RCC 7860 (cell line): ENCODE results near the gene TPMT.
A peak's percentile ranks its signal among the peaks of the same experiment; 100 is the strongest.

ENCODE experiments used
- DNase-seq: peaks from one replicate; pipeline ENCODE4 v3.0.0-alpha.2; 2015; ENCODE audit warnings: low spot score
- FAIRE-seq: peaks from 2 replicates; lab custom pipeline; 2012; peaks lifted over from hg19 to GRCh38; lab: Jason Lieb, UNC

The TPMT gene

GRCh38 chr6:18118330-18118729 is 36.5 kb downstream of the TPMT start:
- FAIRE-seq (no peak), DNase-seq (no peak)

- FAIRE-seq (no peak), DNase-seq (no peak)
Measured at GRCh38 chr6:18117136-18117535, 37.7 kb downstream of the TPMT start.

DNA sequence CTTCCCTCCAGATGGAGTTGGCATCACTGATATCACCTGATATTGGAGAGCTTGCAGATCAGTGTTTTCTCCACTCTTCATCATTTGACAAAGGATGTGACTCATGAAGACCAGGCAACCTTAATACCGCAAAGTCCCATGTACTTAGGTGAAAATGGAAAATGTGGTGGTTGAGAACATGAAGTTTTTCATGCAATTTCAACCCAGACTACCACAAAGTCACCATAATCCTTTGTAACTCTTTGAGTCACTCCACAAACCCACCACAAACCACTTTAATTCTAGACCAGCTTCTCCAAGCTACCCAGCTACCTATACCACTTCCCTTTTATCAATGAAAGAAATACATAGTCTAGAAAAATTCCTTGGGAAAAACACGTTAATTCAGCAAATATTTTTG is 39.5 kb downstream of the TPMT start:
- peak; percentile 89 for FAIRE-seq

DNA sequence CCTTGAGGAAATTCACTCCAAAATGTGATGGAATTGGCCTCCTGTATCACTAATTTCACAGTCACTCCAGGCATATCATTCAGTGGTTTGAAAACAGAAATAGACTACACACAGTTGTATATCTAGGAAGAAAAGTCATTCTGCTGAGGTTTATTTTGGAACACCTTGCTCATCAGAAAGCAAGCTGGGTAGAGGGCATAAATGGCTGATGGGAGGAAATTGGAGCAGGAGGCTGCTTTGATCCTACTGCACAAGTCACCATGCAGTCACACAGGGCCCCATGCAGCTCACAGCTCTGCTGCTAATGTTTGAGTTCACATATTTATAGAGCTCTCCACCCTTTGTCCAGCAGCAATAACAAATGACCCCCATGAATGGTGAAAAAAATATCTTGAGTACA is 44.7 kb downstream of the TPMT start:
- DNase-seq (no peak), FAIRE-seq (no peak)

More for the DNA sequence above, 39.5 kb downstream of the TPMT start:
- peak; percentile 77 for DNase-seq

- DNase-seq (no peak), FAIRE-seq (no peak)
Measured at GRCh38 chr6:18107061-18107460, 47.8 kb downstream of the TPMT start.

GRCh38 chr6:18102783-18103509 is 51.9 kb downstream of the TPMT start:
- no peak for FAIRE-seq

GRCh38 chr6:18101873-18102272 is 53.0 kb downstream of the TPMT start:
- no peak for FAIRE-seq

More at GRCh38 chr6:18102783-18103509, 51.9 kb downstream of the TPMT start:
- no peak for DNase-seq

DNA sequence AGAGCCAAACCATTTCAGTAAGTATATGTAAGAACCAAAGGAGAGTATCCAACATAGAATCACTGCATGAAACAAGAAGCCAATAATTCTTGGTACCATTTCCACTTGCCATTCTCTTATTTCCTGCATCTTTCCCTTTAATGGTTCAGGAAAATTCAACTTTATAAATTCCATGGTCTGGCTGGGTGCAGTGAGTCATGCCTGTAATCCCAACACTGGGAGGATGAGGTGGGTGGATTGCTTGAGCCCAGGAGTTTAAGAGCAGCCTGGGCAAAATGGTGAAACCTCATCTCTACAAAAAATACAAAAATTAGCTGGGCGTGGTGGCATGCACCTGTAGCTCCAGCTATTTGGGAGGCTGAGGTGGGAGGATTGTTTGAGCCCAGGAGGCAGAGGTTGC is 53.6 kb downstream of the TPMT start:
- no peak for FAIRE-seq
- DNase-seq = no peak

More at GRCh38 chr6:18101873-18102272, 53.0 kb downstream of the TPMT start:
- no peak for DNase-seq

- DNase-seq (no peak), FAIRE-seq (no peak)
Measured at GRCh38 chr6:18100296-18100695, 54.6 kb downstream of the TPMT start.

- FAIRE-seq = no peak
- no peak for DNase-seq
Measured at GRCh38 chr6:18099511-18099910, 55.4 kb downstream of the TPMT start.

DNA sequence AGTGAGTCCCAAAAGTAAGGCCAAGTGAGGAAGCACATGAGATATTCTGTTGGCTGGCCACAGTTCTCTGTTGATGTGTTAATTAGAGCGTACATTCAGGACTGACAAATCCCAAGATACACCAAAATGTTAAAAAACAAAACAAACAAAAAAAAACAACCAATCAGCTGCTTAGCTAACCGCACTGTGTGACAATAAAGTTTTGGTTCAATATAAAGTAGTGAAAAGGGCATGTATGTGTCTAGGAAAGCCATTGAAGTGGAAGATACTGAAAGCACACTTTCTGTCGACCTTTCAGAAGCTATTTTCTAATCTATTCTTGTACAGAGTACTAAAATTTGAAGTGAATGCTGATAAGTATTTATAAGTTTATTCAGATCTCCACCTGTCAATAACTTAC is 58.5 kb downstream of the TPMT start:
- no peak for FAIRE-seq
- no peak for DNase-seq

DNA sequence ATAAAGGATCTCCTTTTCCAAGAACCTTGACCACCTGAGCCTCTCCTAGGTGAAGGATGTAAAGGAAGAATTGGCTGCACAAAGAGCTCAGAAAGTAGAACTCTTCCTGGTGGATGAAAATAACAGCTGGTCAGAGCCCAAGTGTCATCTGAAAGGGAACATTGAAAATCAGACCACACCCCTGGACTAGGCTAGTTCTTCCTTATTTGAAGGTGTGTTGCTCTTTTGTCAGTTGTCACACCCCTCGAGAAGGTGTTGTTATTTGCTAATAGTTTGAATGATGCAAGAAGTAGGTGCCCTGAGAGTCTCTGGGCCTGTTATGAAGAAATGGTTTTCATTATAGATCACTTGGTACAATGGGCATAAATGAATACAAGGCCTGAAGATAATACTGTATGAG is 63.5 kb downstream of the TPMT start:
- DNase-seq (no peak), FAIRE-seq (no peak)

GRCh38 chr6:18090349-18090786 is 64.5 kb downstream of the TPMT start:
- FAIRE-seq (no peak), DNase-seq (no peak)

DNA sequence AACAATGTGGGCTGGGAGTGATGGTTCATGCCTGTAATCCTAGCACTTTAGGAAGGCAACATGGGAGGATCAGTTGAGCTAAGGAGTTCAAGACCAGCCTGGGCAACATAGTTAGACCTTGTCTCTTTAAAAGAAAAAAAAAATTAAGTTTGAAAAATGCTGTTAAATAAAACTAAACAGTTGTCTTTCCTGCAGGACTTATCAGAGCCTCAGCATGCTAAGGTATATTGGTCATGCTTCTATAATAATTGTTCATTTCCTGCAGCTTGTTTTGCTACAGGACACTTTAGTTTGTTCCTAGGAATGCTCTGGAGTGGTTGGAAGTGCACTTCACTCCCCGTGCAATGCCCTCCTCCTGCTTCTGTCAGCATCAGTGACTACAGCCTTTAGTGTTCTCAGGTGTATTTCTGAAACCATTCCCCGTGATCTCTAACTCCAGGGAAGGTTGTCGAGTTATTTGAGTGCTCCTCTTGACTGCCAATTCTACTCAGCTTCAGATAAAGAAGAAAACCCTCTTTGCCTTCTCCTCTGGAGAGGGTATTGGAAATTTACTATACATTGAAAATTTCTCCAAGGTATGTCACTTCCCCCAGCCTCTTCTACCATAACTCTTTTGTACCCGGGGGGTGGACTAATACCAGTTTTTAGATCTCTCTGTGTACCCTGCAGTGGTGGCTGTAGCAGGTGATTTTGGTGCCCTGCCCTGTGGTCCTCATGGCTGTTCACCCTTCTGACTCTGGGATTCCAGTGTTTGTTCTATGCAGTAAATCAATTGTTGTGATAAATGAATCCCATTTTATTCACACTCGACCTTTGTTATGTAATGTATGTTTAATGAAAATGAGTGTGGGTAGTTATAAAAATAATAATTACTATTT is 66.2 kb downstream of the TPMT start:
- FAIRE-seq (no peak), DNase-seq (no peak)

DNA sequence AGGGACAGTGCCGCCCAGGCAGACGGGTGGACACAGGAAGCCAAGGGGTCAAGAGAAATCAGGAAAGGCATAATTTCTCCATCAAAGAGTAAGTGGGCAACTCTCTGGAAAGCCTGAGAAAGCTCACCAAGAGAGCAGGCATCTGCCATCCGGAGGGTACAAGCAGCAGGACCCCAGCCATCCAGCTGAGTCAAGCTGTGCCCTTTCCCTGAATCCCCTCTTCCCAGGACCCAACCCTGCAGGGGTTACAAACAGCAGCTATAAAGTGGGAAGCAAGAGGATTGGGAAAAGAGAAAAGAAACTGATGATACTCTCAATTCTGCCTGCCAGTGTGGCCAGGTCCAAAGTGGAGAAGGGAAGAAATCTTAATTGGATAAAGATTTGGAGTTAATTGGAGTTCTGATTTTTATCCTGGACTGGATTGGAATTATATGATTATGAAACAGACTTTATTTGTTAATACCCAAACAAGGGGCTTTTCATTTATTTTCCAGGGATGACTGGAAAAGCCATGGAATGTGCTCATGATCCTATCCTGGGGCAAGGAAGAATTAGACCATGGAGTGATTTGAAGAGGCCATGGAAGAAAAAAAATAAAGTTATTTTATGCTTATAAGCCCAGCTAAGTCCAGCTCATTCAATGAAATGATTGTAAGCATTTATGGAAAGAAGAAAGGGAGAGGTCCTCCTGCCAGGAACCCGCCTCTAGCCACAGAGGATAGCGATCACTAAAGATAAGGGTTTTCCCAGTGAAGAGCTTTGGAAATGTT is 67.3 kb downstream of the TPMT start:
- DNase-seq = no peak
- FAIRE-seq = no peak

- DNase-seq = no peak
- no peak for FAIRE-seq
Measured at GRCh38 chr6:18081025-18081668, 73.7 kb downstream of the TPMT start.

- DNase-seq (no peak), FAIRE-seq (no peak)
Measured at GRCh38 chr6:18080544-18080943, 74.3 kb downstream of the TPMT start.

GRCh38 chr6:18078866-18079265 is 76.0 kb downstream of the TPMT start:
- DNase-seq (no peak), FAIRE-seq (no peak)
